Activated T-helper 17 cell treated with anti-CD3 and anti-CD28 coated beads, Interleukin-2, amount 50 U/mL, for 72 hours (primary cell): ENCODE results near the gene NR2F1. TPM values are rescaled to one million over a fixed set of nuclear protein-coding genes. Genes with fewer than 3 reads are reported as not detected.

Experiments used
- ATAC-seq: fragments of 150-1000 bp; cut with Tn5 transposase; replicated peaks from 2 replicates; pipeline ENCODE4 v1.10.0; 2021; ENCODE audit warnings: mild to moderate bottlenecking, moderate library complexity
- H3K27ac Mint-ChIP-seq: one replicate; pipeline ENCODE4 v1.8.0; 2022; ENCODE audit warnings: mixed read lengths
- H3K27me3 Mint-ChIP-seq: one replicate; pipeline ENCODE4 v1.8.0; 2022; ENCODE audit warnings: mixed read lengths
- H3K36me3 Mint-ChIP-seq: one replicate; pipeline ENCODE4 v1.8.0; 2022; ENCODE audit warnings: low read depth, mild to moderate bottlenecking, mixed read lengths
- H3K4me1 Mint-ChIP-seq: one replicate; pipeline ENCODE4 v1.8.0; 2022; ENCODE audit warnings: mixed read lengths
- H3K4me3 Mint-ChIP-seq: one replicate; pipeline ENCODE4 v1.8.0; 2022; ENCODE audit warnings: mild to moderate bottlenecking, mixed read lengths
- H3K9me3 Mint-ChIP-seq: one replicate; pipeline ENCODE4 v1.8.0; 2022; ENCODE audit warnings: mixed read lengths
- total RNA-seq, 2 donors: library from RNA; stranded (reverse); gene quantifications; one replicate each; pipeline ENCODE4 v1.2.3, GENCODE V29; 2022

Gene NR2F1
- total RNA-seq, 2 donors from 2014 or later, result not detected

DNA sequence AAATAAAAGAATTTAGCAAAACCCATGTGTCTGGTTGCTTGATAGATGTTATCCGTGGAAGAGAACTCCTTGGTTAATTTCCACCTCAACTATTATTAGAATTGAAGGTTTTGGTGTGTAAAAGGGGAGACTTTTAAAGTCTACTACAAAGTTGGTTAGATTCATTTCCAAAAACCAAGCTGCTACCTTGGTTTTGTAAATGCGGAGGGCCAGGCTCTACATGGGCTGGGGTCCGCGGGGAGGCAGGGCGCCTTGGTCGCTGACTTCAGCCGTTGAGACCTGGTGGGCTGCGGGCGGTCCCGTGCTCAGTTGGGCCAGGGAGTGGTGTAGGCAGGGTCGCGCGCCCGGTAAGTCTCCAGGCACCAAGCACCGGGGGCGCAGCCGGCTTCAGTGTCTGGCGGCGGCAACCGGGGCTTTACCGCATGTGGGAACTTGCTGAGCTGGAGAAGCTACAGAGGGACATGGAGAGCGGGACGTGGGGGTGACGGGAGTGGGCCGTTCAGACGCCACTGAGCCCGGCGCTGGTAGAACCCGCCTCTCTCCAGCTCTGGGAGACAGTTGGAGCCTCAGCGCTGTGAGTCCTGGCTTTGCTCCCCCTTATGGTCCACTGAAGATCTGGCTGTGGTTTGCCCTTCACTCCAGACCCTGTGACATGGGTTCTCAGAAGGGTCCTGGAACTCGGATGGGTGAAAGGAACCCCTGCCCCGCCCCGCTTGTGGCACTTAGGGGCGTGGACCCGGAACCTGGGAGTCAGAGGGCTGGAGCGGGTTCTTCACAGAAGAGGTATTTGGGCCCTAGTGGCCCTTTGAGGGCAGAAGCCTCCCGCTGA, 11.8 kb downstream of the NR2F1 start:
- Mint-ChIP-seq H3K27me3 (peaks cover 61% of the 10 kb centered on the region), H3K9me3 (no peaks in the 10 kb centered on the region), H3K4me1 (no peaks in the 10 kb centered on the region), H3K36me3 (peaks cover 5% of the 10 kb centered on the region), H3K27ac (no peak overlapping the region), H3K4me3 (no peak overlapping the region)
- no peak for ATAC-seq

DNA sequence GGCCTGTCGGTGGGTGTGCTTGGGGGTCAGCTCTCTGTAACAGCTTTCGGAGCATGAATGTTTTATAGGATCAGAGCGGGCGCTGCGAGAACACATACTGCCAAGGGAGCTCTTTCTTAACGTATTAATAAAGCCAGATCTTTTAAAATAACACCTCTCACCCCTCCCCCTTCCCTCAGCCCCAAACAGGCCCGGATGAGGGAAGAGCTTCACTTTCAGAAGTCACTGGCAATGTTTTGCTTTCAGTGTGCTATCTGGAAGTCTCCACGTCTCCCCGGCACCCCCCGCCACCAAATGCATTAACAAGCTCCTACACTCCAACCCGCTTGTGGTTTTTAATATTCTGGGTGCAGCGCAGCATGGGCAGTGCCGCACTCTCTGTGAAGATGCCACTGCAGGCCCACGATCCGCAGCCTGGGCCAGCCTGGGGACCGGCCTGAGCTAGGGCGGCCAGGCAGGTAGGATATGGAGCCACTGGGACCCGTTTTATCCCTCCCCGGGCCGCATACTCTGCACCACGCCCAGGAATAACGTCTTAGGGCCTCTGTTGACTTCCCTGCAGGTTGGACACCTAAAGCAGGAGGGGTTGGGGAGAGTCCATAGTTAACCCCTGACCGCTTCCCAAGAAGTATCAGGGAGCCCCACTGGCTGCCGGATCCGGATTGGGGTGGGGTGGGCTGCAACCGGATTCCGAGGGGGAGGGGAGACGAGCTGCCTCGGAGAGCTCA, 12.6 kb downstream of the NR2F1 start:
- H3K27ac Mint-ChIP-seq, result no peak overlapping the region
- no peak overlapping the region for H3K4me3 Mint-ChIP-seq
- H3K36me3 Mint-ChIP-seq, result peaks cover 5% of the 10 kb centered on the region
- H3K27me3 Mint-ChIP-seq, result peaks cover 55% of the 10 kb centered on the region
- no peaks in the 10 kb centered on the region for H3K4me1 Mint-ChIP-seq
- H3K9me3 Mint-ChIP-seq, result no peaks in the 10 kb centered on the region
- no peak for ATAC-seq

DNA sequence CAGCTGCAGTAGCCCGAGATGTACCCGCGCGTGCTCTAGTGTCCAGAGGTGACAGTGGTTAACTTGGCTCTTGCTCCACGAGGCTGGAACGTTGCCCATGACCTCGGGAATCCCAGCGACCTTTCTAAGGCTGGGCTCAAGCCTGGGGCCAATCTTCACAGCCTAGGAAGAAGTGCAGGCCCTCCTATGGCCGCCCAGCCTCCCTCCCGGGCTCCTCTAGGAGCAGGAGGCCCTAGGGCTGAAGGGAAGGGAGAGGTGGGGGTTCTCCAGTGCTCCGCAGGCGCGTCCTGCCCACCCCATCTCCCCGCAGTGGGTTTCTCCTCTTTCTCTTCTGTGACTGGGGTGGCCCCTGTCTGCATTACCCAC, 13.3 kb downstream of the NR2F1 start:
- Mint-ChIP-seq H3K27me3 (peaks cover 51% of the 10 kb centered on the region), H3K27ac (no peak overlapping the region), H3K36me3 (peaks cover 5% of the 10 kb centered on the region), H3K9me3 (no peaks in the 10 kb centered on the region), H3K4me1 (no peaks in the 10 kb centered on the region), H3K4me3 (no peak overlapping the region)
- ATAC-seq, result no peak

DNA sequence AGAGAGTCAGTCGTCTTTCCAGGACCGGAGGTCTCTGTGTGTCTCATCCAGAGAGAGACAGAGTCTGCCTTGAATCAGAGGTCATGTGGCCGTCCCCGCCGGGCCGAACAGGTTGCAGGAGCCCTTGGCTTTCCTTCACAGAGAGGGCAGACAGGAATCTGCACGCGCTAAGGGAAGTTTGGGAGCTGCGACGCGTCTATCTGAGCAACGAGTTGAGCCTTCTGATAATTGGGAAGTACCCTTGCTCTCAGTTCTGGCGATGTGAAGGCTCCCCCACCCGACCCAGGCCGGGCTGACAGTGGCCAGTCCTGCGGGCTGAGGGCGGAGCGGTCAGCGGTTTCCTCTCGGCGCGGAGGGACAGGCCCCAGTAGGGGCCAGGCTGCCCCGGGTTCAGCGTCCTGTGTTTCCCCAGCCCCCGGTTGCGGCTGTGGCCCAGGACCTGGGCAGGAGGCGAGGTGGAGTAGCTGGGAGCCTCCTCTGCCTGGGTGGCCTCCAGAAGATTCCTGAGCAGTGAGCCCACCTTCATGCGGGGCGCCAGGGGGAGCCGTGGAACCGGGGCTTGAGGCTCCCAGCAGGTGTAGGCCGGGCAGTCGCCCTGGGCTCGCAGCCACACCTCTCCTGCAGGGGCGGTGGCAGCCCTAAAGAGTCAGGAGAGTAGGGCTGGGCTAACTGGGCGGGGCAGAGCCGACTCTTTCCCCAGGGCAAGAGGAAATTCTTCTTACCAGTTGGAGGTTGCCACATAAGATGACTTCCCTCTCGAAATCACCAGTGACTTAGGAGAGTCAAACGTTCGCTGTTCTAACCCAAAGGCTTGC, 13.9 kb downstream of the NR2F1 start:
- Mint-ChIP-seq H3K4me1 (no peaks in the 10 kb centered on the region), H3K4me3 (no peak overlapping the region), H3K27me3 (peaks cover 45% of the 10 kb centered on the region), H3K27ac (no peak overlapping the region), H3K36me3 (peaks cover 5% of the 10 kb centered on the region), H3K9me3 (no peaks in the 10 kb centered on the region)
- no peak for ATAC-seq

DNA sequence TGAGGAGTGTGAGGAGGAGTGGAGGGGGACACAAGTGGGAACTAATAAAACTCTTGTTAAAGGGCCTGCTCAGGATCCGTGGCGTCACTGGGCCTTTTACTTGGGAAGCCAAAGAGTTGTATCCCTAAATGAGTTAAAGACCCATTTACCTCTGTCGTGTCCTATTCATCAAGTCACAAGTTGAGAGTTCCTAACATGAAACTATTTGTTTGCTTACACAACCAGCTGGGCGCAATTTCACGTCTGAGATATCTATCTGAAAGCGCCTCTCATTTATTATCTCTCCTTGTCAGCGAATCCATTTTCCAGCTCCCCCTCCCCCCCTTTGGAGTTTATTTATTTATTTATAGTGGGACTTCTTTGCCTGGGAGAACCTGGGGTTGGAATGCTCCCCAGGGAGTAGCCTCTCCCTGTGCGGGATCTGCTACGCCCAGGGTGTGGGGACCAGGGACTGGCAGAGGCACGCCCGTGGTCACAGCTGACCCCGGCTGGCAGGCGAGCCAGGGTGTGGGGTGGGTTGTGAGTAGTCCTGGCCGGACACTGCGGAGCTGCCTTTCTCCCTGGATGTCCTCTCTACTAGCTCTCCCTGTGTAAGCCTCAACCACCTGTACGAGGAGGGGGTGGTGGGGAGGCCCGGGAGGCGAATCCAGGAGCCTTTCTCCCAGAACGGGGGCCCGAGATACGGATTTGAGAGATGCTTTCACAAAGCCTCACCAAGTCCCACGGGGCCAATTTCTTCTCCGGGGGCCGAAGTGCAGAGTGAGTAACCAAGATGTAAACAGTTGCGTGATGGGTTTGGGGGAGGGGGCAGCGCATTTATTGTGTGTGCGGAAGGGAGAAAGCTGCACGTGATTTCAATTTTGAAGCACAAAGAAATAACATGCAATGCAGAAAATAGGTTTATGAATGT, 15.3 kb downstream of the NR2F1 start:
- Mint-ChIP-seq H3K27me3 (peaks cover 40% of the 10 kb centered on the region), H3K4me1 (no peaks in the 10 kb centered on the region), H3K9me3 (no peaks in the 10 kb centered on the region), H3K4me3 (no peak overlapping the region), H3K36me3 (peaks cover 5% of the 10 kb centered on the region), H3K27ac (no peak overlapping the region)
- ATAC-seq, result no peak

DNA sequence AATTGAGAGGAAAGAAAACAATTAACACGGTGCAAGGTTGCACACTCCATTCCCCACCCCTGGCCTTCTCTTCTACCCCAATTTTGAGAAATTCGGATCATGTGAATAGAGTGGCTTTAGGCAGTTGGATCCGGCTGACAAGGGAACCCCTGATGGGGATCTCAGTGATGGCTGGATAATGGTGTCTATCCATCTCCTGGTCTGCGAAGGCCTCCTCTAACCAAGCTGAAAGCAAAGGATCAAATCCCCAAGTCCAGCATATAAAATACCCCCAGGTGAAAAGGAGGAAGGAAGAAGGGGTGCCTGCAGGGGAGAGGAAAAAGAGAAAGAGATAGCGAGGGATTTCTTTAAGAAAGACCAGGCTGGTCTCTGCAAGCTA, 16.0 kb downstream of the NR2F1 start:
- Mint-ChIP-seq H3K27me3 (peaks cover 39% of the 10 kb centered on the region), H3K4me1 (no peaks in the 10 kb centered on the region), H3K4me3 (no peak overlapping the region), H3K36me3 (peaks cover 5% of the 10 kb centered on the region), H3K9me3 (no peaks in the 10 kb centered on the region), H3K27ac (no peak overlapping the region)
- ATAC-seq, result no peak

DNA sequence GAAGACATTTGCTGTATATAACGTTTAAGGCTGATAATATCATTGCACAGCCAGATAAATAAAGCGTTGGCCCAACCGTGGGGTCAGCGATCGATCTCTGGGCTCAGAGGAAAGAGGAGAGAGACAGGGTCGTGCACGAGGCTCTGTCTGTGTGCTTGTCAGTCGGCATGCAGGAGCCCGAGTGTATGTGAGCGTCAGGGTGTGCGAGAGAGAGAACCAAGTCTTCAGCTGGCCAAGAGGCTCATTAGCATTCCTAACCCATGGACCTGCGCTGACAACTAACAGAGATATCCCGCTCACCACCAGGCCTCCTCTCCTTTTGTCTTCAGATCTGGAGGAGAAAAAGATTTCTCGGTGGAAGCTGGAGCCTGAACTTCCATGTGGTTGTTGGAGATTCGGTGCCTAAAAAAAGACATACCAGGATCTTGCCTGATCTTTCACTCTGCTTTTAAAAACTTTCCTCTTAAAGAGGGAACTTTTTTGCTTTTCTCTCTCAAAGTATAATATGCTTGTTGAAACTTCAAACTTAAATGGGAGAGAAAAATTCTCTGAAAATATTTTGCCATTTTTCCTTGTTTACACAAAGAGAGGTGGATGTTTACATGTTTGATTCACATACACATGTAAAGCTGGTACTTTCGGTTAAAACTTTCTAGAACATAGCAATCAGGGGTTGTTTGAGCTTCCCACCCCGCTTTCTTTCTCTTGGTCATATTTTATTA, 16.5 kb downstream of the NR2F1 start:
- Mint-ChIP-seq H3K4me1 (no peaks in the 10 kb centered on the region), H3K27ac (no peak overlapping the region), H3K36me3 (peaks cover 7% of the 10 kb centered on the region), H3K9me3 (no peaks in the 10 kb centered on the region), H3K27me3 (peaks cover 35% of the 10 kb centered on the region), H3K4me3 (no peak overlapping the region)
- ATAC-seq, result no peak

DNA sequence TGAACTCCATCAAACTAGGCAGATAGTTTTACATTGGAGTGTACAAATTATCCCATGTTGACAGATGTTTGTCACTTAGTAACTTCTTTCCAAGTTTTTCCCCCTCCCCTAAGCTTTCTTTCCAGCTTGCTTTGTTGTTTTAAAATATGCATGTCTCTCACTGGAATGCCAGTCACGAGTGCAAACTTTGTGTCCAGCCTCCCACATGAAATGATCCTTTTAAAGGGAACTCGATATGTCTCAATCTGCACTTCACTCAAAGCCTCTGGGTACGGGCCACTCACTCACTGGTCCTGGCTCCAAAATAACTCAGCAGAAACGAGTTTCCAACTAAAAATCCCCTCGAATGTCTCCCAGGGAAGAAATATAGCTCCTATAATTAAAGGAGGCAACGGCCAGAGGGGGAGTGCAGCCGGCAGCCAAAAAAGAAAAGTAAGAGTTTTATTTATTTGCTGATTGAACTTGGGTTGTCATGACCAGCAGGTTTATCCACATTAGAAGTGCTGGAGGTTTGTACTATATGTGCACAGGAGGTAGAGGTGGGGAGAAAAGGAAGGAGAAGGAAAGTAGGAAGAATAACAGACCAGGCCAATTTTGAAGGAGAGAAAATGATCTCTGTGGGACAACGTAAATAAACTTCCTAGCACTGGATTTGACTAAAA, 17.5 kb downstream of the NR2F1 start:
- Mint-ChIP-seq H3K27me3 (peaks cover 38% of the 10 kb centered on the region), H3K4me1 (no peaks in the 10 kb centered on the region), H3K4me3 (no peak overlapping the region), H3K9me3 (no peaks in the 10 kb centered on the region), H3K36me3 (peaks cover 11% of the 10 kb centered on the region), H3K27ac (no peak overlapping the region)
- ATAC-seq, result no peak

DNA sequence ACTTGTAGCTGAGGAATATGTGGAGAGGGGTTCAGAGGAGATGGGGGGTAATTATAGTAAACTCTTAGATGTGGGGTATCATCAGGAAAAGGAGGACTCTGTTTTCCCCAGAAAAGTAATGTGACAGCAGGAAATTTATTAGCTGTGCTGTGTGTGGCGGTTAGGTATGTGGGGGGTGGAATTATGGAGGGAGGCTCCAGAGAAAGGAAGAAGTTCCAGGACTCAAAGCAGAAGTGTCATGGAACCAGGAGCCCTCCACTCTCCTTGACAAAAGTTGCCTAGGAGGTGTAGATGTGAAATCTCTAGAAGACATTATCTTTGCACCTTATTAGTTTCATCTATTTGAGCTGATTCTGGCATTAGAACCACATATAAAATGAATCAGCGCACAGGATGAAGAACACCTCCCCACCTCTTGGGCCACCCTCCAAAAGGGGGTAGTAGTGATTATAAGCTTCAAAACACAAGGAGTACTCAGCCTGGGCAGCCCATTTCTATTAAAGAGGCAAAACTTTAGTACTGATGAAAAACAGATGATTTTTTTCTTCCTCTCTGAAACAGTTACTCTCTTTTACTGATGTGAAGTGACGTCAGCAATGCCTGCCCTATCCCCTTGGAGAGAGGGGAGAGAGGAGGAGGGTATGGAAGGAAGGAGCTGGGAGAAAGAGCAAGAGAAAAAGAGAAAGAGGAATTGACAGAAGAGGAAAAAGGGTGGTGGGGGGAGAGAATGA, 18.2 kb downstream of the NR2F1 start:
- Mint-ChIP-seq H3K27me3 (peaks cover 34% of the 10 kb centered on the region), H3K4me3 (no peak overlapping the region), H3K36me3 (peaks cover 6% of the 10 kb centered on the region), H3K4me1 (no peaks in the 10 kb centered on the region), H3K27ac (no peak overlapping the region), H3K9me3 (no peaks in the 10 kb centered on the region)
- no peak for ATAC-seq

DNA sequence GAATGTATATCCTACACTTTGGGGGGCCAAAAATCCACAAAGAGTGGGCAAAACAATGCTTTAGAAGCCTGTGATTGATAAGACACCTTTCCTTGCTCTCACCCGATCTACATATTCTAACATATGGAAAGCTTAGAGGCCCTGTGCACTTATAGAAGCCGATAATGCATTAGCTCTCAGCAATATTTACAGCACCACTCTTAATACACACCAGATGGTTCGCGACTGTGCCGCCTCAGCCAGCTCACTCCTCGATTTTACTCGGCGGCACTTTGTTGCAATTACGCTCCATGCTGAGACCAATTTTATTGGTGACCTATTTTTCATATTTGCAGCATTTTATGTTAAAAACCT, 18.8 kb downstream of the NR2F1 start:
- no peaks in the 10 kb centered on the region for H3K9me3 Mint-ChIP-seq
- H3K36me3 Mint-ChIP-seq, result peaks cover 5% of the 10 kb centered on the region
- no peak overlapping the region for H3K4me3 Mint-ChIP-seq
- no peak overlapping the region for H3K27ac Mint-ChIP-seq
- peaks cover 34% of the 10 kb centered on the region for H3K27me3 Mint-ChIP-seq
- H3K4me1 Mint-ChIP-seq, result no peaks in the 10 kb centered on the region
- ATAC-seq, result no peak

DNA sequence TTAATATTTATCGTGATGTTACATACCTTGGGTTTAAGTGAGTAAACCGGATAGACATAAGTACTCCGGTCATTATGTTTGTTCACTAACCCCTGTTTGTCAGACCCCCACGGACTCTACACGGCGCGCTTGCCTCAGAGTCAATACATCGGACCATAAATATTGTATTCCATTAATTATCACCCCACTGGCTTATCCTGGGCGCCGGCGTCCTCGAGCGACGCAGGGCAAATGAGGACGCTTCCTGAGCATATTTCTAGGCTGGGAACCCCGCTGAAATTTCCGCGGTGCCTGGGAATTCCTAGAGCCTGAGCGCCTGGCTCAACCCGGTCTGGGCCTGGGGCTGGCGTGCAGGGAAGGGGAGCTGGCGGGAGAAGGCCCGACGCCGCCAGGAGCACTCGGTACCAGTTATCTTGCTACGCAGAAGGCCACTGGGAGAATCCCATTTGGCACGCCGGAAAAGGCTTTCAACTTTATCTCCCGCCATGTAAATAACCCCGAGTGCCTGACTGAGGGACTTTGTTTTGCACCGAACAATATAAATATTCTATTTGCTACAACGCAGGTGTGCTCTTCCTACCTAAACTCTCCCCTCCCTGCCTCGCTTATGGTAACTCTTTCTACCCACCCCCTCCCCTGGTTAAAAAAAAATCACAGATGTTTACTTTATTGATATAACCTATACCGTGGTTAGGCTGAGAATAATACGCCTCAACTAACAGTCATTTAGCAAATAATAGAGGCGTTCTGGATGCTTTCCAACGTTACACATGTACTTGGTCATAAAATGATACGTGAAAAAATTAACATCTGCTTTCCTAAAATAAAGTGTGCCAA, 19.4 kb downstream of the NR2F1 start:
- H3K36me3 Mint-ChIP-seq, result peaks cover 5% of the 10 kb centered on the region
- no peak for ATAC-seq
- H3K4me3 Mint-ChIP-seq, result no peak overlapping the region
- H3K9me3 Mint-ChIP-seq, result no peaks in the 10 kb centered on the region
- H3K27me3 Mint-ChIP-seq, result peaks cover 37% of the 10 kb centered on the region
- H3K27ac Mint-ChIP-seq, result no peak overlapping the region
- H3K4me1 Mint-ChIP-seq, result no peaks in the 10 kb centered on the region
